ENCODE data around the gene PSMB1.

GRCh38 chr6:170590725-170591124, 37.6 kb upstream of the PSMB1 start:
- no peak for TF ChIP-seq CTCF (IDR thresholded peaks at IDR 0.05)
- TF ChIP-seq POLR2AphosphoS5 (IDR thresholded peaks at IDR 0.05): no peak
- TF ChIP-seq EP300 (IDR thresholded peaks at IDR 0.05): no peak
- no peak for TF ChIP-seq POLR2A (IDR thresholded peaks at IDR 0.05)
